ENCODE measurements around the gene ZSWIM3.

DNA sequence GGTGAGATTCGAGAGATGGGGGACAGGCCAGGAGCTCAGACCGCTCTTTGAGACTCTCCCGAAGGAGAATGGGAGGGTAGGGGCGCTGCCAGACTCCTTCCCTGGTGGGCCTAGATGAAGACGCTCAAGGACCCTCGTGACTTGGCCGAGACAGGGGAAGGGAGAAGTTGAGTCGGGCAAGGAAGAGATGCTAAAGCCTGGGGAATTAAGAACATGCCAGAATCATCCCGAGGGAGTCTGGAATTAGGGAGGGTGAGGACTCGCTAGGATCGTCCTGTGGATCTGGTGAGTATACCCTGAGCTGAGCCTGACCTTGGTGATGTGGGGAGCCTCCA is 44.4 kb upstream of the ZSWIM3 start:
- TF ChIP-seq, protein P1, sequence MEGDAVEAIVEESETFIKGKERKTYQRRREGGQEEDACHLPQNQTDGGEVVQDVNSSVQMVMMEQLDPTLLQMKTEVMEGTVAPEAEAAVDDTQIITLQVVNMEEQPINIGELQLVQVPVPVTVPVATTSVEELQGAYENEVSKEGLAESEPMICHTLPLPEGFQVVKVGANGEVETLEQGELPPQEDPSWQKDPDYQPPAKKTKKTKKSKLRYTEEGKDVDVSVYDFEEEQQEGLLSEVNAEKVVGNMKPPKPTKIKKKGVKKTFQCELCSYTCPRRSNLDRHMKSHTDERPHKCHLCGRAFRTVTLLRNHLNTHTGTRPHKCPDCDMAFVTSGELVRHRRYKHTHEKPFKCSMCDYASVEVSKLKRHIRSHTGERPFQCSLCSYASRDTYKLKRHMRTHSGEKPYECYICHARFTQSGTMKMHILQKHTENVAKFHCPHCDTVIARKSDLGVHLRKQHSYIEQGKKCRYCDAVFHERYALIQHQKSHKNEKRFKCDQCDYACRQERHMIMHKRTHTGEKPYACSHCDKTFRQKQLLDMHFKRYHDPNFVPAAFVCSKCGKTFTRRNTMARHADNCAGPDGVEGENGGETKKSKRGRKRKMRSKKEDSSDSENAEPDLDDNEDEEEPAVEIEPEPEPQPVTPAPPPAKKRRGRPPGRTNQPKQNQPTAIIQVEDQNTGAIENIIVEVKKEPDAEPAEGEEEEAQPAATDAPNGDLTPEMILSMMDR (IDR thresholded peaks at IDR 0.05; ENCODE audit: low read depth, low read length), result no peak
- no peak for TF ChIP-seq EZH2phosphoT487 (IDR thresholded peaks at IDR 0.05; ENCODE audit: low read depth)

Measured in OCI-LY3 (cell line).